ENCODE measurements around the gene MUCL3. TPM values are rescaled to one million over a fixed set of nuclear protein-coding genes. Genes with fewer than 3 reads are reported as not detected.

Gene MUCL3
- polyA plus RNA-seq, 1 of the 3 experiments (the other 2 are of a cell fraction) = not detected

DNA sequence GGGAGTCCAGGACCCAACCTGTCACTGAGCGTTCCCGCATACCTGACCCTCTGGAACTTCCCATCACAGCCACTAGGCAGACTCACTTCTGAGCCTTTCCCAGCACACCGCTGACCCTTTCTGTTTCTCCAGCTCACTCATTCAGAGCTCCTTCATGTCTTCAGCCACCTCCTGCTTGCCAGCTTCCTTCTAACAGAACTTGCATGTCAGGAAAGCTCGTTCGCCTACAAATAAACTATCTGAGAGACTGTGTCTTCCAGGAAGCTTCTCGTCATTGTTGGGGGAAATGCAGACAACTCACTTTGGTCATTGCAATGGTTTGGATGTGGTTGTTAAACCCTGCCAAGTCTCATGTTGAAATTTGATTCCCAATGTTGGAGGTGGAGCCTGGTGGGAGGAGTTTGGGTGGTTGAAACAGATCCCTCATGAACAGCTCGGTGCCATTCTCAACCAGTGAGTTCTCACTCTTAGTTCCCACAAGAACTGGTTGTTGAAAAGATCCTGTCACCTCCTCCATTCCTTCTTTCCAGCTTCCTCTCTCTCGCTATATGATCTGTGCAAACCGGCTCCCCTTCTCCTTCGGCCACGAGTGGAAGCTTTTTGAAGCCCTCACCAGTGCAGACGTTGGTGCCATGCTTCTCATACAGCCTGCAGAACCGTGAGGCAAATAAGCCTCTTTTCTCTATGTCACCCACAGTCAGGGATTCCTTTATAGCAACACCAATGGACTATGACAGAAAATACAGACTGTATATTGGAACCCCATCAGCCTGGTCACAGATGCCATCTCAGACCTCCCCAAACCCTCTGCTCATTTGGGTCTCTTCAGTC is 41.4 kb downstream of the MUCL3 start:
- Histone ChIP-seq H3K27me3 (ENCODE audit: insufficient read depth) (no peaks in the 10 kb centered on the region), H3K4me1 (ENCODE audit: control insufficient read depth in 1 of 2, insufficient read depth in 2 of 2, low read depth in 1 of 2, low read length in 1 of 2) (peaks cover 0 to 2% of the 10 kb centered on the region in 2 experiments; a peak in 1 of 4 replicates), H2AFZ (ENCODE audit: low read depth) (peak overlapping the region; percentile 77; the same call in 1 of the 2 replicates), H3K27ac (ENCODE audit: low read depth in 2 of 2, low read length in 1 of 2) (peak overlapping the region; percentile 32 to 62; a peak in 3 of 4 replicates), H3K9me2 (no peaks in the 10 kb centered on the region), H3K36me3 (replicated peaks in 1 of 2; ENCODE audit: control insufficient read depth in 1 of 2, insufficient read depth in 2 of 2, low read length in 1 of 2) (no peaks in the 10 kb centered on the region), H3K4me3 (ENCODE audit: low read depth in 2 of 2, low read length in 1 of 2) (peak overlapping the region; percentile 35 to 58; a peak in 3 of 4 replicates), H4K20me1 (ENCODE audit: insufficient read depth) (no peaks in the 10 kb centered on the region), H3F3A (replicated peaks; ENCODE audit: insufficient read depth) (peaks cover 7% of the 10 kb centered on the region), H3K9ac (no peak overlapping the region), H3K9me3 (no peaks in the 10 kb centered on the region), H3K4me2 (peak overlapping the region; percentile 82), H3K79me2 (ENCODE audit: insufficient read depth) (no peaks in the 10 kb centered on the region)
- DNase-seq = no peak
- TF ChIP-seq NRF1 (IDR thresholded peaks at IDR 0.05; ENCODE audit: low read depth, low read length) (no peak), MEF2A (IDR thresholded peaks at IDR 0.05; ENCODE audit: borderline replicate concordance, low read depth) (no peak), IRF3 (IDR thresholded peaks at IDR 0.05; ENCODE audit: low read depth, low read length) (no peak), FOXM1 (IDR thresholded peaks at IDR 0.05; ENCODE audit: low read depth) (no peak), RFX5 (IDR thresholded peaks at IDR 0.05; ENCODE audit: low read length) (no peak), EZH2phosphoT487 (IDR thresholded peaks at IDR 0.05; ENCODE audit: borderline replicate concordance, low read depth) (no peak), ZBTB33 (IDR thresholded peaks at IDR 0.05; ENCODE audit: borderline replicate concordance, low read depth) (no peak), JUND (IDR thresholded peaks at IDR 0.05) (no peak), FOXJ3 (CRISPR knock-in tag; IDR thresholded peaks at IDR 0.05) (no peak), POLR2AphosphoS5 (IDR thresholded peaks at IDR 0.05; ENCODE audit: low read depth, low read length) (no peak), RAD21 (IDR thresholded peaks at IDR 0.05; ENCODE audit: low read length) (no peak)
- TF ChIP-seq, protein P1, sequence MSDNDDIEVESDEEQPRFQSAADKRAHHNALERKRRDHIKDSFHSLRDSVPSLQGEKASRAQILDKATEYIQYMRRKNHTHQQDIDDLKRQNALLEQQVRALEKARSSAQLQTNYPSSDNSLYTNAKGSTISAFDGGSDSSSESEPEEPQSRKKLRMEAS (IDR thresholded peaks at IDR 0.05; ENCODE audit: low read depth) = peak; percentile 17; the same call in 1 of the 2 replicates
- TF ChIP-seq, protein P2, sequence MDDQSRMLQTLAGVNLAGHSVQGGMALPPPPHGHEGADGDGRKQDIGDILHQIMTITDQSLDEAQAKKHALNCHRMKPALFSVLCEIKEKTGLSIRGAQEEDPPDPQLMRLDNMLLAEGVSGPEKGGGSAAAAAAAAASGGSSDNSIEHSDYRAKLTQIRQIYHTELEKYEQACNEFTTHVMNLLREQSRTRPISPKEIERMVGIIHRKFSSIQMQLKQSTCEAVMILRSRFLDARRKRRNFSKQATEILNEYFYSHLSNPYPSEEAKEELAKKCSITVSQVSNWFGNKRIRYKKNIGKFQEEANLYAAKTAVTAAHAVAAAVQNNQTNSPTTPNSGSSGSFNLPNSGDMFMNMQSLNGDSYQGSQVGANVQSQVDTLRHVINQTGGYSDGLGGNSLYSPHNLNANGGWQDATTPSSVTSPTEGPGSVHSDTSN (IDR thresholded peaks at IDR 0.05) = no peak
- TF ChIP-seq, protein P3, sequence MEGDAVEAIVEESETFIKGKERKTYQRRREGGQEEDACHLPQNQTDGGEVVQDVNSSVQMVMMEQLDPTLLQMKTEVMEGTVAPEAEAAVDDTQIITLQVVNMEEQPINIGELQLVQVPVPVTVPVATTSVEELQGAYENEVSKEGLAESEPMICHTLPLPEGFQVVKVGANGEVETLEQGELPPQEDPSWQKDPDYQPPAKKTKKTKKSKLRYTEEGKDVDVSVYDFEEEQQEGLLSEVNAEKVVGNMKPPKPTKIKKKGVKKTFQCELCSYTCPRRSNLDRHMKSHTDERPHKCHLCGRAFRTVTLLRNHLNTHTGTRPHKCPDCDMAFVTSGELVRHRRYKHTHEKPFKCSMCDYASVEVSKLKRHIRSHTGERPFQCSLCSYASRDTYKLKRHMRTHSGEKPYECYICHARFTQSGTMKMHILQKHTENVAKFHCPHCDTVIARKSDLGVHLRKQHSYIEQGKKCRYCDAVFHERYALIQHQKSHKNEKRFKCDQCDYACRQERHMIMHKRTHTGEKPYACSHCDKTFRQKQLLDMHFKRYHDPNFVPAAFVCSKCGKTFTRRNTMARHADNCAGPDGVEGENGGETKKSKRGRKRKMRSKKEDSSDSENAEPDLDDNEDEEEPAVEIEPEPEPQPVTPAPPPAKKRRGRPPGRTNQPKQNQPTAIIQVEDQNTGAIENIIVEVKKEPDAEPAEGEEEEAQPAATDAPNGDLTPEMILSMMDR (IDR thresholded peaks at IDR 0.05) = peak; percentile 48
- ChIA-PET POLR2A (interaction anchor here (0.5 kb wide), 1 partner anchor 1149 kb away, joined by 5 read pairs; no protein-coding TSS in a partner anchor), CTCF (interaction anchor here (0.7 to 1.2 kb wide), 2 partner anchors 12 to 26 kb away, joined by 3 read pairs; no protein-coding TSS in a partner anchor)
- 14% methylated on average over 13 of the region's 13 CpGs for WGBS (ENCODE audit: low lambda C conversion rate)
